Ishikawa (cell line): ENCODE measurements around the gene ZBTB20.

Experiments used
- CEBPB ChIP-seq: IDR thresholded peaks from 2 replicates; pipeline ENCODE4 v1.6.1; 2012
- CREB1 ChIP-seq: IDR thresholded peaks from 2 replicates; pipeline ENCODE4 v1.6.1; 2012; ENCODE audit warnings: low read depth
- EGR1 ChIP-seq: IDR thresholded peaks from 2 replicates; pipeline ENCODE4 v1.6.1; 2012
- EP300 ChIP-seq: IDR thresholded peaks from 2 replicates; pipeline ENCODE4 v1.6.1; 2012; ENCODE audit warnings: borderline replicate concordance
- FOXM1 ChIP-seq: IDR thresholded peaks from 2 replicates; pipeline ENCODE4 v1.6.1; 2012; ENCODE audit warnings: low read depth, borderline replicate concordance
- MAX ChIP-seq: IDR thresholded peaks from 2 replicates; pipeline ENCODE4 v1.6.1; 2012
- NFIC ChIP-seq: IDR thresholded peaks from 2 replicates; pipeline ENCODE4 v1.6.1; 2012
- RAD21 ChIP-seq: IDR thresholded peaks from 2 replicates; pipeline ENCODE4 v1.6.1; 2012; ENCODE audit warnings: low read depth
- REST ChIP-seq: IDR thresholded peaks from 2 replicates; pipeline ENCODE4 v1.6.1; 2012; ENCODE audit warnings: low read depth, mild to moderate bottlenecking
- TAF1 ChIP-seq: IDR thresholded peaks from 2 replicates; pipeline ENCODE4 v1.6.1; 2012; ENCODE audit warnings: low read depth, mild to moderate bottlenecking
- TCF12 ChIP-seq: IDR thresholded peaks from 2 replicates; pipeline ENCODE4 v1.6.1; 2012; ENCODE audit warnings: low read depth
- TEAD4 ChIP-seq: IDR thresholded peaks from 2 replicates; pipeline ENCODE4 v1.6.1; 2012
- USF1 ChIP-seq: IDR thresholded peaks from 2 replicates; pipeline ENCODE4 v1.6.1; 2012
- YY1 ChIP-seq: IDR thresholded peaks from 2 replicates; pipeline ENCODE4 v1.6.1; 2012; ENCODE audit warnings: low read depth
- ZBTB7A ChIP-seq: IDR thresholded peaks from 2 replicates; pipeline ENCODE4 v1.6.1; 2012; ENCODE audit warnings: low read depth

Gene ZBTB20

DNA sequence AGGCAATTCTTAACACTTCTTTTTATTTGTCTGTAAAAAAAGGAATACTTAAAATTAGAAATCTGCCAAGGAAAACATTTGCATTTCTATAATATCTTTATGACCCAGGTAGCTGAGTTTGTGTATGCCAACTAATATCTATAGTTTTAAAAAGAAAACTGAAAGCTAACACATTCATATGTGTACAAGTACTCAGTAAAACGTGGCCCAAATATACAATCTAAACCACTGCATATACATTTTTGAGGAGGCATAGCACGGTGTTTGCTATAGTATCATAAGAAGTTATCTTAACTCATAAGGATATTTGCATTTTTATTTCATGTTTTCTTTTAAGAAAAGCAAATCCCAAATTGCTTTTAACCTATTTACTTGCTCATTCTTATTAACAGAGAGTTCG lies 172.7 kb downstream of the ZBTB20 start:
- TF ChIP-seq EGR1 = no peak
- no peak for TF ChIP-seq FOXM1
- no peak for TF ChIP-seq NFIC
- TF ChIP-seq YY1 = no peak
- TF ChIP-seq EP300 = no peak
- no peak for TF ChIP-seq CEBPB
- TF ChIP-seq CREB1 = no peak
- no peak for TF ChIP-seq TAF1
- TF ChIP-seq RAD21 = no peak
- TF ChIP-seq USF1 = no peak
- no peak for TF ChIP-seq MAX
- no peak for TF ChIP-seq TCF12
- no peak for TF ChIP-seq REST
- no peak for TF ChIP-seq ZBTB7A
- TF ChIP-seq TEAD4 = no peak

- TF ChIP-seq CEBPB (no peak), TAF1 (no peak), MAX (no peak), RAD21 (no peak), CREB1 (no peak)
These were observed 173.6 kb downstream of the ZBTB20 start for GRCh38 chr3:114973536-114973935.

GRCh38 chr3:114967168-114967567 lies 179.9 kb downstream of the ZBTB20 start:
- TF ChIP-seq MAX = no peak
- TF ChIP-seq EP300 = no peak
- no peak for TF ChIP-seq YY1
- TF ChIP-seq CREB1 = no peak
- no peak for TF ChIP-seq FOXM1
- TF ChIP-seq TCF12 = no peak

DNA sequence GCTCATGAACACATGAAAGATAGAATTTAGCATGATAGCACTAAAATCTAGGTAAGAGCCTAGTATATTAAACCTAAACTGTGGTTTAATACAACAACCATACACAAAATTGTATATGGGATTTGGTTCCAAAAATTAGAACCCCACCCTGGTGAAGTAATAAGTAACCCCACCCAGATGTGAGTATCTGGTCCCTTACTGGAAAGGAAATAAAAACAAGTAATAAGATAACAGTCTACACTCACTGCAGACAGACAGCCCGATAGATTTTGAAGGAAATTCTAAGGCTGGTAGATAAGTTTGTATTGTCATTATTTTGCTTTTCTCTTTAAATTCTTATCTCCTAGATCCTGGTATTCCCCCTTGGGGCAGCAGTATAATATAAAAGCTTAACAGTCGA lies 184.9 kb downstream of the ZBTB20 start:
- no peak for TF ChIP-seq USF1
- no peak for TF ChIP-seq REST
- TF ChIP-seq ZBTB7A = no peak
- no peak for TF ChIP-seq EGR1
- no peak for TF ChIP-seq CREB1
- no peak for TF ChIP-seq CEBPB
- no peak for TF ChIP-seq TCF12
- TF ChIP-seq TEAD4 = no peak
- no peak for TF ChIP-seq FOXM1

GRCh38 chr3:114958930-114959329 lies 188.2 kb downstream of the ZBTB20 start:
- TF ChIP-seq YY1 (no peak), FOXM1 (no peak), EP300 (no peak), EGR1 (no peak), TCF12 (no peak), TEAD4 (no peak), ZBTB7A (no peak), MAX (no peak), TAF1 (no peak), CEBPB (no peak), REST (no peak), RAD21 (no peak), CREB1 (no peak), NFIC (no peak), USF1 (no peak)
